HEK293T (cell line): Measurements from ENCODE around the gene FCGBP.

Experiments used
- ELF4 ChIP-seq: fragments of 450-650 bp; IDR thresholded peaks from 2 replicates; pipeline ENCODE4 v1.6.1; 2017; ENCODE audit warnings: antibody characterized with exemption
- FOXM1 ChIP-seq: fragments of 450-650 bp; IDR thresholded peaks from 2 replicates; pipeline ENCODE4 v1.6.1; 2017; ENCODE audit warnings: mild to moderate bottlenecking, borderline replicate concordance
- SP1 ChIP-seq: fragments of 450-650 bp; IDR thresholded peaks from 2 replicates; pipeline ENCODE4 v1.6.1; 2017

DNA sequence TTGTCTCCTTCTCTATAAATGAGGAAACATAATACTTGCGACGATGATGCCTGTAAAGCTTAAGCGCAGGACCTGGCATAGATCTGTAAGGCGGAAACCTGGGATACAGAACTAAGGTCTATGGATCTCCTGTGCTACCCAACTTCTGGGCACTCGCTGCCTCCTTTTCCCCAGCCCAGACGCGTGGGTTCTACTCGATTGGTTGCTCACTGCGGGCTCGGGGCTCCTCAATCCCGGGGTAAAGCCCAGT is 35.9 kb upstream of the FCGBP start:
- no peak for TF ChIP-seq SP1
- TF ChIP-seq ELF4: no peak
- TF ChIP-seq FOXM1: no peak
